HG03103 (cell line): ENCODE measurements around the gene KRTAP3-1.
"Not testable (repeated sequence)": the region's sequence is repeated elsewhere in the genome, so short reads cannot be mapped to it uniquely, and the experiment has no call there.

Experiments used
- ATAC-seq: cut with Tn5 transposase; IDR thresholded peaks from one replicate; pipeline ENCODE4 v1.9.1; 2021; ENCODE audit warnings: low read depth; ENCODE audit not compliant: unreplicated experiment

KRTAP3-1 gene

GRCh38 chr17:41008811-41009210 is at the start of gene KRTAP3-1:
Gene KRTAP3-1 (minus strand): TSS chr17:41009128. CDS start chr17:41009074, 54 bp downstream.
- no peak for ATAC-seq

- no peak for ATAC-seq
Observed at GRCh38 chr17:41057547-41057946, 48.6 kb upstream of the KRTAP3-1 start.

- not testable (repeated sequence) for ATAC-seq
Observed at GRCh38 chr17:41055130-41055529, 46.2 kb upstream of the KRTAP3-1 start, which contains the start of gene KRTAP2-2. Gene KRTAP2-2 (minus strand): TSS chr17:41055230. CDS start chr17:41055211, 19 bp downstream.

GRCh38 chr17:41054556-41054955 is 45.6 kb upstream of the KRTAP3-1 start:
- not testable (repeated sequence) for ATAC-seq

- ATAC-seq: no peak
Observed at GRCh38 chr17:41054025-41054424, 45.1 kb upstream of the KRTAP3-1 start.

- ATAC-seq: no peak
Observed at GRCh38 chr17:41052566-41052965, 43.6 kb upstream of the KRTAP3-1 start.

- no peak for ATAC-seq
Observed at GRCh38 chr17:41049110-41049509, 40.2 kb upstream of the KRTAP3-1 start.

GRCh38 chr17:41048441-41048840 is 39.5 kb upstream of the KRTAP3-1 start:
- ATAC-seq: no peak

- not testable (repeated sequence) for ATAC-seq
Observed at GRCh38 chr17:41046735-41047465, 38.0 kb upstream of the KRTAP3-1 start, which contains the start of gene KRTAP2-1. Gene KRTAP2-1 (minus strand): TSS chr17:41047316. CDS start chr17:41047267, 49 bp downstream.

GRCh38 chr17:41042953-41043352 is 34.0 kb upstream of the KRTAP3-1 start:
- no peak for ATAC-seq

GRCh38 chr17:41040783-41041571 is 32.0 kb upstream of the KRTAP3-1 start, which contains the start of gene KRTAP1-1:
Gene KRTAP1-1 (minus strand): TSS chr17:41041450. CDS start chr17:41041397, 53 bp downstream.
- ATAC-seq: not testable (repeated sequence)

GRCh38 chr17:41037853-41038350 is 29.0 kb upstream of the KRTAP3-1 start:
- ATAC-seq: no peak

- ATAC-seq: not testable (repeated sequence)
Observed at GRCh38 chr17:41034346-41034935, 25.5 kb upstream of the KRTAP3-1 start, which contains the start of gene KRTAP1-3. Gene KRTAP1-3 (minus strand): TSS chr17:41034874. CDS start chr17:41034821, 53 bp downstream.

- ATAC-seq: no peak
Observed at GRCh38 chr17:41029633-41030245, 20.8 kb upstream of the KRTAP3-1 start, which contains the start of gene KRTAP1-4. Gene KRTAP1-4 (minus strand): TSS chr17:41030195. CDS start chr17:41030078, 117 bp downstream.

- ATAC-seq: no peak
Observed at GRCh38 chr17:41026715-41027471, 18.0 kb upstream of the KRTAP3-1 start, which contains the start of gene KRTAP1-5. Gene KRTAP1-5 (minus strand): TSS chr17:41027208. CDS start chr17:41027155, 53 bp downstream.

GRCh38 chr17:41024697-41025096 is 15.8 kb upstream of the KRTAP3-1 start:
- no peak for ATAC-seq

GRCh38 chr17:41020336-41020735 is 11.4 kb upstream of the KRTAP3-1 start:
- no peak for ATAC-seq

- ATAC-seq: no peak
Observed at GRCh38 chr17:41019415-41019814, 10.5 kb upstream of the KRTAP3-1 start.

GRCh38 chr17:41018541-41018940 is 9.6 kb upstream of the KRTAP3-1 start:
- no peak for ATAC-seq
